22Rv1 (cell line): ENCODE results near the gene SLC9A4.

Source experiments
- ZFX ChIP-seq: fragments of 450-650 bp; IDR thresholded peaks from 2 replicates; pipeline ENCODE4 v1.6.1; 2017; ENCODE audit warnings: antibody characterized with exemption, borderline replicate concordance
- TF ChIP-seq, protein P1 (sequence below): fragments of 450-650 bp; IDR thresholded peaks from 2 replicates; pipeline ENCODE4 v1.5.1; 2017; ENCODE audit warnings: mild to moderate bottlenecking

DNA sequence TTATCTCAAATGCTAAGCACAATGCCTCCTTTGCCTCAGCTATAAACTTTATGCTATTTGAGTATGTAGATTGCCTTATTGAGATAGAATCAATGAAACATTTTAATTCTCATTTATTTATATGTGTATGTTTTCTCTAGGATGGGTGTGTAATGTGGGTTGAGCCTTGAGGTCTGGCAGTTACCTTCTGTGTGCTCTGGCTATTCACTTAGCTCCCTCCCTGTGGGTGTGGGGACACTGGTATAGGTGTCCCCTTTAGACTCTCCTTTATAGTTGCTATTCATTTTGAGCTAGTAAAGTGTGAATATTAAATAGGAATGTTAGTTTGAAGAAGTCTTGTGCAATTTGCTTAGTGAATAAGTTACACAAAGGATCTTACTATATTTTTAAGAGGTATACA, 1.8 kb downstream of the SLC9A4 start:
- TF ChIP-seq ZFX, result no peak
- TF ChIP-seq, protein P1, sequence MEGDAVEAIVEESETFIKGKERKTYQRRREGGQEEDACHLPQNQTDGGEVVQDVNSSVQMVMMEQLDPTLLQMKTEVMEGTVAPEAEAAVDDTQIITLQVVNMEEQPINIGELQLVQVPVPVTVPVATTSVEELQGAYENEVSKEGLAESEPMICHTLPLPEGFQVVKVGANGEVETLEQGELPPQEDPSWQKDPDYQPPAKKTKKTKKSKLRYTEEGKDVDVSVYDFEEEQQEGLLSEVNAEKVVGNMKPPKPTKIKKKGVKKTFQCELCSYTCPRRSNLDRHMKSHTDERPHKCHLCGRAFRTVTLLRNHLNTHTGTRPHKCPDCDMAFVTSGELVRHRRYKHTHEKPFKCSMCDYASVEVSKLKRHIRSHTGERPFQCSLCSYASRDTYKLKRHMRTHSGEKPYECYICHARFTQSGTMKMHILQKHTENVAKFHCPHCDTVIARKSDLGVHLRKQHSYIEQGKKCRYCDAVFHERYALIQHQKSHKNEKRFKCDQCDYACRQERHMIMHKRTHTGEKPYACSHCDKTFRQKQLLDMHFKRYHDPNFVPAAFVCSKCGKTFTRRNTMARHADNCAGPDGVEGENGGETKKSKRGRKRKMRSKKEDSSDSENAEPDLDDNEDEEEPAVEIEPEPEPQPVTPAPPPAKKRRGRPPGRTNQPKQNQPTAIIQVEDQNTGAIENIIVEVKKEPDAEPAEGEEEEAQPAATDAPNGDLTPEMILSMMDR, result no peak
